CD4-positive, alpha-beta T cell treated with Interleukin-15 for 4 hours (primary cell): ENCODE data around the gene SH3BP5L.
"Not testable (repeated sequence)": the region's sequence is repeated elsewhere in the genome, so short reads cannot be mapped to it uniquely, and the experiment has no call there.

ENCODE experiments used
- DNase-seq: peaks from one replicate; pipeline ENCODE4 v3.0.0-alpha.2; 2020; ENCODE audit warnings: low spot score

SH3BP5L gene

DNA sequence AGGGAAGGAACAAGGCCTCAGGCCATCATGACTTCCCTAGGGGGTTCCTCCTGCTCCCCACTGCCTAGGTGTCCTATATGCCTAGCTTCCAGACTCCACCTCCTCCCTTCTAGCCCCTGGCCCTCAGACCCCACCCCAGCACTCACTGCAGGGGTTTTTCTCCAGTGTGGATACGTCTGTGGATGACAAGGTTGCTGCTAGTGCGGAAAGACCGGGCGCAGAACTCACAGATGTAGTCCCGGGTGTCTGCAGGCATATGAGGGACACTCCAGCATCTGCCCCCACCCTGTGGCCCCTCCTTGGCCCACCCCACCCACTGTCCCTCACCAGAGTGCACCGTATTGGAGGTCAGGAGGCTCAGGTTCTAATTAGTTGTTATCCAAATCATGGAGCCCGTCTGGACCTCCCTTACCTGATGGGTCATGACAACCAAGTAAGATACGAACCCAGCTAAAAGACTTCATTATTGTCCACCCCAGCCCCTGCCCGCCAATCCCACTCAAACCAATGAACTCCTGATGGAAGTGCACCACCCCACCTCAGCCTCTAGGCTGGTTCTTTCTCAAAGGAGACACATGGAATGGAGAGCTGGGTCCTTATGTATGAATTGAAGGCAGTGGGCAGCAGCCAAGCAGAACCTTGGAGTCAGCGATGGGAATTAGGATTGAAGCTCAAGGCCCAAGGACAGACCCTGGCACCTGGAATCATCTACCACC, 25.0 kb upstream of the SH3BP5L start:
- DNase-seq, result no peak

DNA sequence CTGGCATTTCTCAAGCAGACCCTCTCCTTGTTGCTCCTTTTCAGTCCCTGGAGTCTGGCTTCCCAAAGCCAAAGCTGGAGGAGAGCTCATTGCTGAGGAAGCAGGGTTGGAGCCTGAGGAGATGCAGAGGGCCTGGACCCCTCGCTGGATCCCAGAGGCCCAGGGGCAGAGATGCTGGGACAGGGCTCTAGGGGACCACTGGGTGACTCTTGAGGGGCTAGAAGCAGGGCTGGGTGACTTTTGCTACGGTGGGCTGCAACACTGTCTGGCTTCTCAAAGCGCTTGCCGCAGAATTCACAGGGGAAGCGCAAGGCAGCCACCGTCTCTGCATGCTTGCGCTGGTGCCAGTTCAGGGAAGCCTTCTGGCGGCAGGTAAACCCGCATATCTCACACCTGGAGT, 24.4 kb upstream of the SH3BP5L start:
- no peak for DNase-seq

DNA sequence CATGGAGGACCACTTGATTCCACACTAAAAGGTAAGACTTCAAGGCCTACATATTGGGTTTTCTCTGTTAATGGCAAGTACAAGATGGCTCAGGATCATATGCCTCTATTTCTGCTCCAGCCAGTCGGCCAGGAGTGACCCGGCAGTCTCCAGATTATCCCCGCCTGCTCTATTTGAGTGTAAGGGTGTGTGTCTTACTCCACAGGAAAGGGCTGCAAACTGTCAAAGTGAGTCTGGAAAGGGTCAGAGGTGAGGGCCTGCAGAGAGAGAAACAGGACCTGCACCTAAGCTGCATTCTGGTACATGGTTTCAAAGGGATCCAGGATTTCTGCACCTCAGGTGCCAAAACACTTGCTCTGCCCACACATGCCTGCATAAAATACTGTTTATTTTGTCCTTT, 23.9 kb upstream of the SH3BP5L start:
- DNase-seq, result no peak

DNA sequence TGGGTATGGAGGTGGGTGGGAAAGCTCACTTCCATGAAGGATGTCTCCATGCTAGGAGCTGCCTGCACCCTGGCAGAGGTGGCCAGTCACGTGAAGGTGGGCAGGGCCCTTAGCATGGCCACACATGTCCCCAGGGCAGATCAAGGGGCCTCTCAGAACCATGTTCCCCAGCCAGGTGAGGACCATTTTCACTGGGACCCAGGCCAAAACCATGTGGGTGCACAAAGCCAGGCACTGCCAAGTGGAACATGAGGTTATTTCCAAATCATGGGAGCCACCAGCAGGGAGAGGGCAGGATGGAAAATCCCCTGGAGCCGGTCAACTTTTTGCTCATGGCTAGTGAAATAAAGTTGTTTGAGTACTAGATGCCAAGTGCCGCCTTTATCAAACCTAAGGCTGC, 23.4 kb upstream of the SH3BP5L start:
- DNase-seq, result no peak

DNA sequence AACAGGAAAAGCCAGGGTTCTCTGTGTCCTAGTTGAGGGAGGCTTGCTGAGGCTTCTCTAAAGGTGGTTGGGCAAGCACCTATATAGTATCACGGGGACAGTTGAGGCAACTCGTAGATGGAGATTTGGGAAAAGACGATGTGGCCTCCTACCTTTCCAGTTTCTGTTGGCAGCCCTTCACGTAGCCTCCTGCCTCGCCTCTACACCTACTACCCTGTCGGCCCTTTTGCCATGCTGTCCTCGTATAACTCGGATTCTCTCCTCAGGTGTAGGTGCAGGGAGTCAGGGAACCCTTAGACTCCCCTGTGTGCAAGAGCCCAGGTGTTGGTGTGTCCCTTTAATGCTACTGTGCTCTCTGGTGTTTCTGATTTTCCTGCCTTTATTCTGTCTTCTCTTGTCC, 22.9 kb upstream of the SH3BP5L start:
- DNase-seq, result no peak

DNA sequence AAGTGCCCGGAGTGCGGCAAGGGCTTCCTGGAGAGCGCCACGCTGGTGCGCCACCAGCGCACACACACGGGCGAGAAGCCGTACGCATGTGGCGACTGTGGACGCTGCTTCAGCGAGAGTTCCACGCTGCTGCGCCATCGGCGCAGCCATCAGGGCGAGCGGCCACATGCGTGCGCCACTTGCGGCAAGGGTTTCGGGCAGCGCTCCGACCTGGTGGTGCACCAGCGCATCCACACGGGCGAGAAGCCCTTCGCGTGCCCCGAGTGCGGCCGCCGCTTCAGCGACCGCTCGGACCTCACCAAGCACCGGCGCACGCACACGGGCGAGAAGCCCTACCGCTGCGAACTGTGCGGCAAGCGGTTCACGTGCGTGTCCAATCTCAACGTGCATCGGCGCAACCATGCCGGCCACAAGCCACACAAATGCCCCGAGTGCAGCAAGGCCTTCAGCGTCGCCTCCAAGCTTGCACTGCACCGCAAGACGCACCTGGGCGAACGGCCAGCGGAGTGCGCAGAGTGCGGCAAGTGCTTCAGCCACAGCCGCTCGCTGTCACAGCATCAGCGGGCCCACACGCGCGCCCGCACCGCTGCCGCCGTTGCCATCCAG, 22.3 kb upstream of the SH3BP5L start:
- no peak for DNase-seq

DNA sequence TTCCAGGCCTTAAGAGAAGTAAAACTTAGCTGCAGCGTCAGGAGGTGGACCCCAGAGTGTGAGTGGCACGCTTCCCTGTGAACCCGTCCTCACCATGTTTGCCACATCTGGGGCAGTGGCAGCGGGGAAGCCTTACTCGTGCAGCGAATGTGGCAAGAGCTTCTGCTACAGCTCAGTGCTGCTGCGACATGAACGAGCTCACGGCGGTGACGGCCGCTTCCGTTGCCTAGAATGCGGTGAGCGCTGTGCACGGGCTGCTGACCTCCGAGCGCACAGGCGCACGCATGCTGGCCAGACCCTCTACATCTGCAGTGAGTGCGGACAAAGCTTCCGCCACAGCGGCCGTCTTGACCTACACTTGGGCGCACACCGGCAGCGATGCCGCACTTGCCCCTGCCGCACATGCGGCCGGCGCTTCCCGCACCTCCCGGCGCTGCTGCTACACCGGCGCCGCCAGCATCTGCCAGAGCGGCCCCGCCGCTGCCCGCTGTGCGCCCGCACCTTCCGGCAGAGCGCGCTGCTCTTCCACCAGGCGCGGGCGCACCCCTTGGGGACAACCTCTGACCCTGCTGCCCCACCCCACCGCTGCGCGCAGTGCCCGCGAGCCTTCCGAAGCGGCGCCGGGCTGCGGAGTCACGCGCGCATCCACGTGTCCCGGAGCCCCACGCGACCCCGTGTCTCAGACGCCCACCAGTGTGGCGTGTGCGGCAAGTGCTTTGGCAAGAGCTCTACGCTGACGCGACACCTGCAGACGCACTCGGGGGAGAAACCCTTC, 21.7 kb upstream of the SH3BP5L start:
- DNase-seq, result no peak

DNA sequence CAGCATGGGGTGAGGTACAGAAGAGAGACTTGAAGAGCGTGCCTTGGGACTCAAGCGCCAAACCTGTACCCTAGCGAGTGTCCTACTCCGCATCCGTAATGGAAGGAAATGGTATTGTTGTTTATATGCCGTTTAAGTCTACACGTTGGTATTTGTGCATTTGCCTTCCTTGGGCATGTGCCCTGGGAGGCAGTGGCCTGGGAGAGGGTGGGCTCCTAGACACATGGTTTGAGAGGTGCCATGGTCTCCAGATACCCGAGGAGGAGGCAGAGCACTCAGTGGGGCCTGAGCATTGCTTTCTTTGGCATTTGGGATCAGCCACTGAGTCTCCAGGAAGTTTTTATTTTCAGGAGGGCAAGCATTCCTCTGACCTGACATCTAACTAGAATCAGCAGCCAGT, 18.8 kb upstream of the SH3BP5L start:
- no peak for DNase-seq

DNA sequence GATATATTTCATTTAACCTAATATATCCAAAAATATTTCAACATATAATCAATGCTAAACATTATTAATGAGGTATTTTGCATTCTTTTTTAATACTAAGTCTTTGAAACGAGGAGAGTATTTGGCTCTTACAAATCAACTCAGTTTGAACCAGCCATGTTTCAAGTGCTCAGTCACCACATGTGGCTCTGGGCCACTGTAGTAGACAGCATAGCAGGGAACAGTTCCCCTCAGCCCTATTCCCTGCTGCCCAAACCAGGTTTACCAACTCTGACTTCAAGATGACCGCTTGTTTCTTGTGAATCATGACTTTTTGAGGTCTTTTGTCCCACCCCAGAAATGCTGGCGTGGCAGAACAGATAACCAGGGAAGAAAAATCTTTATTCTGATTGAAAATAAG, 18.0 kb upstream of the SH3BP5L start:
- no peak for DNase-seq

DNA sequence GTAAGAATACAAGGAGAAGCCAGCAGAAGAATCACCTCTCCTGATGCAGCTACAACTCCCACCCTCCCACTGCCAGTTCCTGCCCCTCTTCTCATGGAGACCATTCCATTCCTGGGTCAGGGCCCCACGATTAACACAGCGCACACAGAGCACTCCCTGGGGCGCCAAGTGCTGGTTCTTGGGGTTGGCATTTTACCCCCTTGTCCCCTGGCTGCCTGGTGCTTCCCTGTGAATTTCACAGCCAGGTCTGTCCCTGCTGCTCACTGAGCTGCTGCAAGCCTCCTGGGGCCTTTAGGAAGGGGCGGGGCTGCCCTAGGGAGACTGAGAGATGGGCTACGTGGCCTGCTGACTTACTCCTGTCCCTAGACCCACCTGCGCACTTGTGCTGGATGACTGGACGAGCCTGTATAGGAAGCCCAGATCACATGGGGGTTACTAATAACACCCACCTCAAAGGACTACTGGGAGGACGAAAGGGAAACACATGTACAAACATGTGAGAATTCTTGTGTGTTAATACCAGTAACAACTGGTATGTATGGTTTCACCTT, 17.1 kb upstream of the SH3BP5L start:
- DNase-seq, result no peak

DNA sequence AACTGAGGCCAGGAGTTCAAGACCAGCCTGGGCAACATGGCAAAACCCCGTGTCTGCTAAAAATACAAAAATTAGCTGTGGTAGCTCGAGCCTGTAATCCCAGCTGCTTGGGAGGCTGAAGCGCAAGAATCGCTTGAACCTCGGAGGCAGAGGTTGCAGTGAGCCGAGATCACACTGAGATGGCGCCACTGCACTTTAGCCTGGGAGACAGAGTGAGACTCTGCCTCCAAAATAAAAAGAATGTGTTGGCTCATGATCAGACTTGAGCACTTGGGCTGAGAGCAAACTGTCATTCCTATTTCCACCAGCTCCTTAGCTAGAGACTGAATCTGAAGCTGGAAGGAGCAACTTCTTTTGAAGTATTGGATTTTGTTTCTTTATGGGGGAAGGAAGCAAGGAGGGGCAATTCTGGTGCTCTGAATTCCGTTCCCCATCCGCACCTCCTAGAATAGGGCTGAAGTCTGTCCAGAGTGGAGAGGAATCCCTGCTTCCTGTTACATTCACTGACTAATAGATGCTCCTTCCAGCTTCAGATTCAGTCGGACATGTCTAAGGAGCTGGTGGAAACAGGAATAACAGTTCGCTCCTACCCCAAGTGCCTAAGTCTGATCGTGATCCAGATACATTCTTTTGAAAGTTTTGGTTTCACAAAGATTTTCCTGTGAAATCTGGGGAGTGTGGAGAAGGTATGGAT, 16.1 kb upstream of the SH3BP5L start:
- peak; percentile 46 for DNase-seq

DNA sequence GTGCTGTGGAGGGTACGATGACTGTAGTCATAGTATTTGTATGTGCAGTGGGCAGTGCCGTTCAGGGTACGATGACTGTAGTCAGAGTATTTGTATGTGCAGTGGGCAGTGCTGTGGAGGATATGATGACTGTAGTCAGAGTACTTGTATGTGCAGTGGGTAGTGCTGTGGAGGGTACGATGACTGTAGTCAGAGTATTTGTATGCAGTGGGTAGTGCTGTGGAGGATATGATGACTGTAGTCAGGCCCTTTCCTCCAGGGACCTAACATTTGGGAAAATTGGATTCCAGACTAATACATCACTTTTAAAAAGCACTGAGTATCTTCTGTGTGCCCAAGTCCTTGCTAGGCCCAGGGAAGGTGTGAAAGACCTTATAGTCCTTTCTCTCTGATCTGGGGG, 15.2 kb upstream of the SH3BP5L start:
- DNase-seq, result no peak

DNA sequence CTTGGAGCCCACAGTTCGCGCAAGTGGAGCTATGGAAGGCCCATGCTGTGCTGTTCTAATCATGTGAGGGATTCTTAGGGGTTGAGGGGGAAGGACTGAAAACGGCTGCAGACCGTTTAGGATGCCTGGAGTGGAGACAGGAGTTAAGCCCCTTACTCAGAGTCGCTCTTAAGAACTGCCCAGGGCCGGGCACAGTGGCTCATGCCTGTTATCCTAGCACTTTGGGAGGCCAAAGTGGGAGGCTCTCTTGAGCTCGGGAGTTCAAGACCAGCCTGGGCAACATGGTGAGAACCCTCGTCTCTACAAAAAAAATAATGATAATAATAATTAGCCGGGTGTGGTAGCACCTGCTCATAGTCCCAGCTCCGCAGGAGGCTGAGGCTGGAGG, 13.4 kb upstream of the SH3BP5L start:
- no peak for DNase-seq

DNA sequence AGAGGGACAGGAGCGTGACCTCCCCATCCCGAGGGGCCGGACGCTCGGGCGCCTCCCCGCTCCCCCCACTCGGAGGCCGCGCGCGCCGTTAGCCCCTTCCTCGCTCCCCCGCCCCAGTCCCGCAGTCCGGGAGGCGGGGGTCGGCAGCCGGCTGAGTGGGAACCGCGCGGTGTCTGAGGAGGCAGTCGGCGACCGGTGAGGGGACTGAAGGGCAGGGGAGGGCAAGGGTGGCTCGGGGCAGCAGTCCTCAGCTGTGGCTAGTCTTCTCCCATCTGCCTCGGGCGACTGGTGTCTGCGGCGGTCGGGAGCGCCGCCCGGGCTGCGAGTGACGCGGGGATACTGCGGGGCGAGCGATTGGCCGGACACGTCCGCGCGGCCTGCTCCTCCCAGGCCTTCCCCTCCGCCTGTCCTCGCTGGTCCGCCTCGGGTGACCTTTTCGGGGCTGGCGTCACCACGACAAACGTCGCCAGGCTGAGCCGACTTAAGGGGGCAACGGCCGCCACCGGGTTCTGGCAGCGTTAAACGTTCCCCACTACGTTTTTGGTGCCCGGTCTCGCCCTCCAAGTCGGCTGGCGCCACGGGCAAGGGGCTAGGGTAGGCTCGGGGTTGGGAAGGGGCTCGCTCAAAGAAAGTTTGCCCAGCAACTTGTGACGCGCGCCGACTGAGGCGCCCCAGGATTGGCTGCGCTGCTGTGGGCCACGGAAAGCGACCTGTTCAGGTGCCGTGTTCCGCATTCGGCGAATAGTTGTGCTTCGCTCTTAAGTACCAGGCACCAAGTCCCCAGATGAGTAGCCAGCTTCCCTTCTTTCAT, 12.8 kb upstream of the SH3BP5L start:
- peak; percentile 87 for DNase-seq

DNA sequence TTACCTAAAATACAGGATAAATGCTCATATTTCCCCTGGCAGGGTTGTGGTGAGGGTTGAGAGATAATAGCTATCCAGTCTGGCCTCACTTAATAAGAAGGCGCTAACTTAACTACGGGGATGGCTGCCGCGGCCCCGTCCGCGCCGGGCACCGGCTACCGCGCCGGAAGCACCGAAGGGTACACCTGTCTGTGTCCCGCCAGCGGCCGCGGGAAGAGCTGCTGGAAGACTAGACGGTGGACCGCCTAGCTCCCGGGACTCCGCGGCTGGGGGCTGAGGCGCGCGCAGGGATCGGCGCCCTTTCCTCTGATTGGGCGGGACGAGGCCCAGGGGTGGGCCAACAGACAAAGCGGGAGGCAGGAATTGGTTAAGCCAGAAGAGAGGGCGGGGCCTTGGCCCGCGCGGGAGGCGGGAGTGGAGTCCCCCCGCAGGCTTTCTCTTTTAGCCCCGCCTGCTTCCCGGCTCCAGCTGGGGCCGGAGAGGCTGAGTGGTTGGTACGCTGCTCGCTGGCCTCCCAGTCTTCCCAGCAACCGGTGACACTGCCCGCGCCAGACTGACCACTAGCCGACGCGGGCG, 12.2 kb upstream of the SH3BP5L start, which contains the start of gene ZNF672:
Gene ZNF672, plus strand, starts transcription at position 444 of the 576 bp plus-strand sequence. CDS start 9,051 bp downstream, outside the sequence.
- DNase-seq, result peak; percentile 92

DNA sequence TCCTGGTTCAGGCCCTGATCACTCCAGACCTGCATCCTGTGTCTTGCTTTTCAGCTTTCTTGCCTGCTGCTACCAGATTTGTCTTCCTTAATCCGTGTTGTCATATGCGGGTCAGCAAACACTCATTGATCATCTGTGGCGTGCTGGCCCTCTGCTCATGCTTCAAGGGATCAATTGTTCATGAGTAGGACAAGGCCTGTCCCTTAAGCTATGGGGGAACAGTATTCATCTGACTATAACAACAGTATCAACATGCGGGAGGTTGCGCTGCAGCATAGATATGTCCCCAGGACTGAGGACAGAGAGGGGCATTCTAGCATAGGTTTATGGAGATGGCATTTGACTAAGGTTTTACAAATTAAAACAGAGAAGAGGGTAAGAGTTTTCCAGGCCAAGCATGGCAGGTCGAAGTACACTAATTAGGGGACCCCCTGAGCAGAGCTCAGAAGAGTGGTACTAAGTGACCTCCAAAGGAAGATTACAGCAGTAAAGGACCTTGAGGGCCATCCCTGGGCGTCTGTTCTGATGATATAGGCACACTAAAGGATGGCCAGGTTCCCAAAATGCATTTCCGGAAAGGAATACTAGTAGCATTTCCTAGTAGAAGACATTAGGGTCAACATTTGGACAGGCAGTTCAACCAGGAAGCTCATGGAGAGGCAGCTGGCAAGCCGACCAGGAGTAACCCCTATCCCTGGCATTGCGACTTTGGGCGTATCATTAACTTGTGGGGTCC, 11.5 kb upstream of the SH3BP5L start:
- DNase-seq, result no peak

DNA sequence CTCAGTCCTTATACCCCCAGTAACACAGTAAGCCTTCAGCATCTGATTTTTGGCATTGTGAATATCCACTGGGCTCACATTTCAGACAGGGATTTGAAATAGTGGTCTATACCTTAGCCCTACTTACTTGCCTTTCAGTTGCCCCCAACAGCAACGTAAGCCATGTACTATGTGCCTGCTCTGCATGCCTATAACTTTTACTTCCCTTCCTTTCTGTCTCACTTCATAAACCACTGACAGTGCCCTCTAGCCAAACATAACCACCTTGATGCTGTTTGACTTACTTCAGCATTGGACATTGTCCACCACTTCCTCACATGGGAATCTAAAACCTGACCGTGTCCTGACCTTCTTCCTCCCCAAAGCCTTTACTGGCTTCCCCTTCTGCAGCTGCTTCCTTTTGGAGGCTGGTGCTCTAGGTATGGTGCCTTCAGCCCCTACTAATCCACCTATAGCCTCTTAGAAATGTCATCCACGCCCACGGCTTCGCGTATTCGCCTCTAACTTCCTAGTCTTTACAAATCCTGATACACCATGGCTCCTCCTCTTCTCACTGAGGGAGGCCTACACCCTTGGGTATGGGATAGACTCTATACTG, 8.7 kb upstream of the SH3BP5L start:
- DNase-seq, result no peak

DNA sequence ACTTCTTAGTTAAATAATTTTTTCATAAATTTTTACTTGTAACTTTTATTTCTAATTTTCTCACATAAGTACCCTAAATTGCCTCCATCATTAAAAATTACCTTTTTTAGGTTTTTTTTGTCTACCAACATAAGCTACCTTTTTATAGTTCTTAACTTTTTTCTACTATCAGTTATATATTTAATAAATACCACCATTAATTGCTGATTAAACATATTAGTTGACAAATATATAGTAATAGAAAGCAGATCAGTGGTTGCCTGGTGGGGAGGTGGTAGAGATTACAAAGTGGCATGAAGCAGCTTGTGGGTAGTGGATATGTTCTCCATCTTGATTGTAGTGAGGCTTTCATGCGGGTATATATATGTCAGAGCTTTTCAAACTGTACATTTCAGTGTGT, 6.1 kb upstream of the SH3BP5L start:
- DNase-seq, result no peak

DNA sequence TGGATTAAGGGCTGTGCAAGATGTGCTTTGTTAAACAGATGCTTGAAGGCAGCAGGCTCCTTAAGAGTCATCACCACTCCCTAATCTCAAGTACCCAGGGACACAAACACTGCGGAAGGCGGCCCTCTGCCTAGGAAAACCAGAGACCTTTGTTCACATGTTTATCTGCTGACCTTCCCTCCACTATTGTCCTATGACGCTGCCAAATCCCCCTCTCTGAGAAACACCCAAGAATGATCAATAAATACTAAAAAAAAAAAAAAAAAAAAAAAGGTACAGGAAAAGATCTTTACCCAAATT, 5.0 kb upstream of the SH3BP5L start:
- not testable (repeated sequence) for DNase-seq

DNA sequence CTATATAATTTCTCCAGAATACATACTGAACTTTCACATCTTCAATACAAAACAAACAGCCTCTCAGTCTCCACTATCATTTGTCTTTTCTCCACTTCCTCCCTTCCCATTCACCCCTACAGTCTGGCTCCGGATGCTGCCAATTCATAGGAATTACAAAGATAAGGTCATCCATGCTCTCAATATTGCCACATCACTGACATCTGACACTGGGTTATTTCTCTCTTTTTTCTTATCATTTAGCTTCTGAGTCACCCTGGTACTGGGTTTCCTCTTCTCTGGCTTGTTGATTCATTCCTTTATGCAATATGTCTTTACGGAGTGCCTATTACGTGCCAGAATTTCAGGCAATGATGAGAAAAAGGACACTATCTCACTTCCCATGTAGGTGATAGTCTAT, 3.1 kb upstream of the SH3BP5L start:
- DNase-seq, result no peak
